Stimulated activated CD4-positive, alpha-beta T cell treated with anti-CD3 and anti-CD28 coated beads, Interleukin-2, amount 100 ng/mL, for 48 hours (primary cell): ENCODE results near the gene CATSPER1.
A peak's percentile ranks its signal among the peaks of the same experiment; 100 is the strongest.

Experiments
- DNase-seq, 2 donors: peaks; one replicate each; pipeline ENCODE4 v3.0.0-alpha.2; 2020

Gene CATSPER1

DNA sequence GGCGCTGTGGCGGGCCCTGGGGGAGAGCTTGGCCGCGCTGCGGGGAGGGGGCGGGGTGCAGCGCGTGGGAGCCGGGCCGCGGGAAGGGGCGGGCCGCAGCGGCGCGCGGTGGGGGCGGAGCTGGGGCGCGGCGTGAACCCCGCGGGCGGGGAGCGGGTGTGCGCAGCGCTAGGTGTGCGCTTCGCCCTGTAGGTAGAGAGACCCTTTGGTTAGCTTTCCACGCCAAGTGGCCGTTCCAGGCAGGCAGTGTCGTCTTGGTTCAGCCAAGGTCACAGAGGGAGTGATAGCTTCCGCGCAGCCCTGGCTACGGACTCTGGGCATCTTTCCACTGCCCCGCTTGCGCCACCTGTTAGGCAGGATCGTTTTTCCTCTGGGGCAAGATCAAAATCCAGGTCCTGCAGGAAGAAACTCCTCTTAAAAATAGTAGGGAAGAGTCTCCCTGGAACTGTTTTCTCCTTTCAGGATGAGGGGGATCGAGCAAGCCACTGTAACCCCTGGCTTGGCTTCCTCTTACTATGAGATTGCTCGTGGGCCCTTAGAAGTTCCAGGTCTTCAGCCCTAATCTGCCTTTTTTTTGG is 23.5 kb downstream of the CATSPER1 start:
- no peak for DNase-seq

GRCh38 chr11:66001942-66002647 is 24.2 kb downstream of the CATSPER1 start, which contains the start of the genes BANF1 and EIF1AD:
Gene BANF1 (plus strand): TSS chr11:66002503. CDS start chr11:66003251, 748 bp downstream.
Gene EIF1AD (minus strand): TSS chr11:66002157. CDS start chr11:66000389, 1,768 bp downstream.
- peak; percentile 86 to 89 for DNase-seq

GRCh38 chr11:65997286-65997685 is 29.0 kb downstream of the CATSPER1 start:
- no peak for DNase-seq

GRCh38 chr11:65992056-65992455 is 34.2 kb downstream of the CATSPER1 start:
- no peak for DNase-seq

DNA sequence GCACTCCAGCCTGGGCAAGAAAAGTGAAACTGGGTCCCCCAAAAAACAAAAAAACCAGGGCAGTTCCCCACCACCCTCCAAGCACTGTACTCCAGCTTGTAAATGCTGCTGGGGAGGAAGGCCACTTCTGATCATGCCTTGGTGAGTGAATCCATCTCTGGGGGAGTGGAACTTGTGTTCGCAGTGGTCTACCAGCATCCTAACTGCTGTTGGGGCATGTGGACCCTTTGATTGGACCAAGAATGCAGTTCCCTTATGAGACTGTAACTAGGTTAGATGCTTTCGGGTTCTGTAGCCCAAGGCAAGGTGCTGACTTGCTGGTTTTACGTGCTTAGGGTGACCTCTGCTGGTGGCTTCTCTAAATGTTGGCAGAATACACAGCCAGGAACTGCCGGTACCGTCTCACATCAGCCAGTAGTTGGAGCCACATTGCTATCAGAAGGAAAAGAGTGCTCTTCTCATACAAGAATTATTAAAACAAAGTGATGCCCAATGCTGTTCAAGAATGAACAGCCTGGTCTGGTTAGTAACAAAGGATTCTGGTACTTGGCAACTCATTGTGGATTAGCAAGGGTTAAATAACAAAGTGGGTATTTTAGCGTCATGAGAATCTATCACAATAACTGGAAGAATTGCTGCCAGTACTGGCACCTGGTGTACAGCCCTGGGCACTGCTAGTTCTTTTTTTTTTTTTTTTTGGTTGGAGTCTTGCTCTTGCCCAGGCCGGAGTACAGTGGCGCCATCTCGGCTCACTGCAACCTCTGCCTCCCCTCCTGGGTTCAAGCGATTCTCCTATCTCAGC is 37.3 kb downstream of the CATSPER1 start:
- peak; percentile 88 to 92 for DNase-seq

- no peak for DNase-seq
These were observed 38.9 kb downstream of the CATSPER1 start for GRCh38 chr11:65987336-65987735.

DNA sequence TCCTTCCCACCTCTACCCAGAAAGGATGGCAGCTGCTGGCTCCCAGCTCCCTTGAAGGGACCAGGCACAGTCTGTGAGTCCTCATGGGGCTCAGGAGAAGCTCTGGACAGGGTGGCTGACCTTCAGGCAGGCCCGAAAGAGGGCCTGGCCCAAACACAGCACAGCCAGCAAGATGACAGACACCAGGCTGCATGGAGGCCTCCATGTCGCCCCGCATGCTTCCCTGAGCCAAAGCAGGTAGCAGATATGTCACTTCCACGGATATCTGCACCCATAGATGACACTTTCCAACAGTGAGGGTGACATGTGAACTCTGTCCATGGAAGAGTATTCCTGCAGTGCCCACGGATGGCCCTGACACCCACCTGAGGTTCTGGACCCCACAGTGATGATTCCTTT is 42.7 kb downstream of the CATSPER1 start:
- no peak for DNase-seq

- no peak for DNase-seq
These were observed 43.3 kb downstream of the CATSPER1 start for GRCh38 chr11:65982824-65983588.

- DNase-seq = no peak
These were observed 44.1 kb downstream of the CATSPER1 start for GRCh38 chr11:65981972-65982823.

DNA sequence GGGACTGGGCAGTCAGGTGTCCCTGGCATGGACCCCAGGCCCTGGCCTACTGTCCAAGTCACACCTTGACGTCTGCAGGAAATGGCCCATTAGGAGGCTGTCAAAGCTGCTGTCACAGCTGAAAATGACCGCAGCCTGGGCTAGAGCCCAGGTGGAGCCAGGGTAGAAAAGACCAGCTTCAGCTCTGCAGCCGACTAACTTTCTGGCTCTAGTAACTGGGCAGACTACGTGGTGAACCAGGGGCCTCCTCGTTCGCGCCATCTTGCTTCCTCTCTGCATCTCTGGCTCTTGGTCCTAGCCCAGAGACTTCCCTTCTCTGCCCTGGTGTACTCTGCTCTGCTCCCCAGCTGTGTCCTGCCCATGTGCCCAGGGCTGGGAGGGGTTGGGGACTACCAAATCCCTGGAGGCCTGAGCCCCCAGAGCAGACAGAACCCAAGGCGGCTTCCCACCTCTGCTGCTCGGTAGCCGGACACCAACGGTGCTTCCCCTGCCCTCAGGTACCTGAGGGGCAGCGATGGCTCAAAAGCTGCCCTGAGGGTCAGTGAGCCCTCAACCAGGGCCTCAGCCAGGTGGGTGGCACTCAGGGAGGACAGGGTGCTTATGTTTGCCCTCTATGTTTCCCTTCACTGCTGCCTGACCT is 45.1 kb downstream of the CATSPER1 start:
- DNase-seq = no peak

GRCh38 chr11:65979261-65979759 is 47.0 kb downstream of the CATSPER1 start:
- DNase-seq = no peak

GRCh38 chr11:65978391-65979238 is 47.7 kb downstream of the CATSPER1 start:
- DNase-seq = no peak

DNA sequence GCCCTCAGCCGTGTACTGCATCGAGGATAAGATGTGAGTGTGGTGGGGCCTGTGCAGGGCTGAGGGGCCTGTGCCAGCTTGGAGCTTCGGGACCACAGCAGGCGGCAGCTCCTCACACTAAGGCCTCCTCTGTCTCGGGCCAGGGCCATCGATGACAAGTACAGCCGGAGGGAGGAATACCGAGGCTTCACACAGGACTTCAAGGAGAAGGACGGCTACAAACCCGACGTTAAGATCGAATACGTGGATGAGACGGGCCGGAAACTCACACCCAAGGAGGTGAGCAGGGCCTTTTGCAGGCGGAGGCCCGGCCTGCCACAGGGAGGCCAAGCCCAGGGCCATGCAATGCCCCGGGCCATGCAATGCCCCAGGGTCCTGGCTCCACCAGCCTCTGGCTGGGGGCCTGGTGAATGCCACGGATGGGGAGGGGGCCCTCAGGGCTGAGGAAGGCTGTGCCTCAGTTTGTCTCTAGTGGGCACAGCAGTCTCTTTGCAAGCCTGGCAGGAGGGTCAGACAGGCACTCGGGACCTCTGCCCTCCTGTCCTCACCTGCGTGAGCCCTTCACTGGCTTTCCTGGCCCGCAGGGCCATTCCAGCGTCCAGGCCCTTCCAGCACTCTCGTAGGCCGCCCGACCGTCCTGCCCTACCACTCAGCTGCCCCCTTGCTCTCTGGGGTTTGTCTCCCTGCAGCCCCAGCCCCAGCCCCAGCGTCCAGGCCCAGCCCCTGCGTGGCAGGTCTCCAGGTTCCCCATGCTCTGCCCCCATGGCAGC is 48.5 kb downstream of the CATSPER1 start:
- no peak for DNase-seq

DNA sequence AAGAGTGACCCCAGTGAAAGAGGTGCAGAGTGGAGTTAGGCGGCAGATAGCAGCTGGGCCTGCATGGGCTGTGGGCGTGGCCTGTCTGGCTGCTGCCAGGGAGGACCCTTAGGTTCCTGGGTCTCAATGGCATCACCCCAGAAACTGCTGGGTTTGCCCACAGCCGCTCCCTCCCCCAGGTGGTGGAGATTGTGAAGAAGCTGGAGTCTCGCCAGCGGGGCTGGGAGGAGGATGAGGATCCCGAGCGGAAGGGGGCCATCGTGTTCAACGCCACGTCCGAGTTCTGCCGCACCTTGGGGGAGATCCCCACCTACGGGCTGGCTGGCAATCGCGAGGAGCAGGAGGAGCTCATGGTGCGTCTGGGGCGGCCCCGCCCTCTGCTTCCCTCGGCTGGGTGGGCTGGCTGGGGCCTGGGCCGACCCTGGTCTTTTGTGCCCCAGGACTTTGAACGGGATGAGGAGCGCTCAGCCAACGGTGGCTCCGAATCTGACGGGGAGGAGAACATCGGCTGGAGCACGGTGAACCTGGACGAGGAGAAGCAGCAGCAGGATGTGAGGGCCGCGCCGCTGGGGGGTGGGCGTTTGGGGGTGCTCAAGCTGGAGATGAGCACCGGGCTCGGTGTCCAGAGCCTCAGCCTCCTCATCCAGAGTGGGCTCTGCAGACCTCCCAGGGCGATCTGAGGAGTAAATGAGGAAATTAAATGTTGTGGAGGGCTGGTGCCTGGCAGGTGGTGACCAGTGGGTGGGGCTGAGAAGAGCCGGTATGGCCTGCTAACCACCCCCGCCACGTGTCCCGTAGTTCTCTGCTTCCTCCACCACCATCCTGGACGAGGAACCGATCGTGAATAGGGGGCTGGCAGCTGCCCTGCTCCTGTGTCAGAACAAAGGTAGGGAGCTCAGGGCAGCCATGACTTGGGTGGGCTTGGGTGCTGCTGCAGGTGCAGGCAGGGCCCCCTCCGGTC is 49.8 kb downstream of the CATSPER1 start:
- no peak for DNase-seq

GRCh38 chr11:65975771-65976170 is 50.5 kb downstream of the CATSPER1 start:
- no peak for DNase-seq

DNA sequence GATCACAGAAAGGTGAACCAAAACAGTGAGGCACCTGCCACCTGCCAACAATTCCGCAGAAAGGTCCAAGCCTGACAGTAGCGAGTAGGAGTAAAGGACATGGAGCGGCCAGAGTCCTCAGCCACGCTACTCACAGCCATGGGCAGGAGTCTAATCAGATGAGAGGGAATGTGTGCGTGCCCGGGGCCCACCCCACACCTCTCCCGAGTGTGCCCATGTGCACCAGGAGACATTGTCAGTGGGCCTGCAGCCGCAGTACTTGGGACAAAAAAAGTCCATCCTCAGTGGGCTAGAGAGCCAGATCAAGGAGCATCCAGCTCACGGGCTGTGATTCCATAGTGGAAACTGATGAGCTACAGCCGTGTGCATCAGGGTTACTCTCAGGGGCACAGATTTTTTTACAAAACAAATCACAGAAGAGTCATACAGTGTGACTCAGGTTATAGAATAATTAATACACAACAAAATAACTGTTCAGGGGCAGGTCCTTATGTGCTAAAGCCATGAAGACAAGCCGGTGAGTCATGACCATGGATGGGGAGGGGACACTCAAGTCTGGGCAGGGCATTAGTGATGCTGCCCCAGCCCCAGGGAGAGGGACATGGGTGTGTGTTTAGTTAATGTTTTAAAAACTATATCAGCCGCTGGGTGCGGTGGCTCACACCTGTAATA is 52.7 kb downstream of the CATSPER1 start:
- DNase-seq = no peak

GRCh38 chr11:65972116-65972515 is 54.2 kb downstream of the CATSPER1 start:
- no peak for DNase-seq
